ENCODE results near the gene GLTPD2.

- TF ChIP-seq CTCF (IDR thresholded peaks at IDR 0.05; ENCODE audit: low read depth, low read length, poor library complexity, severe bottlenecking) (no peak), EZH2phosphoT487 (IDR thresholded peaks at IDR 0.05; ENCODE audit: borderline replicate concordance, low read length) (no peak)
Measured at GRCh38 chr17:4771519-4772234, 17.1 kb upstream of the GLTPD2 start, which contains the start of gene TM4SF5.
